NCI-H146 (cell line): ENCODE data around the gene PIAS1.

Experiments used
- DNase-seq: peaks from one replicate; lab custom pipeline; 2025; lab: John Stamatoyannopoulos, UW

The PIAS1 gene

DNA sequence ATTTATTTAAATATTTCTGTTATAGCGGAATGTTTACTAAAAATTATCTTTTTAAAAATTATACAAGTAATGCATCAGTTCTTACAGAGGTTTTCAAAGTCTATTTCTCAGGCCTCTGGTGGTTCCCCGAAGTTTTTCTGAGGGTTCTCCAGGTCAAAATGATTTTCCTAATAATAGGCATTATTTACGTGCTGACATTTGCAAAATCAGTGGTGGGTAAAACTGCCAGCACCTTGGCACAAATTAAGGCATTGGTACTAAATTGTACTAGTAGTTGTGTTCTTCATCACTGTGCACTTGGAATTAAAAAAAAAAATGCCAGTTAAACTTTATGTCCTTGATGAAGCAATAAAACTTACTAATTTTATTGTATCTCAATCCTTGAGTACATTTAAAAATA, 9.5 kb downstream of the PIAS1 start:
- DNase-seq, result no peak

DNA sequence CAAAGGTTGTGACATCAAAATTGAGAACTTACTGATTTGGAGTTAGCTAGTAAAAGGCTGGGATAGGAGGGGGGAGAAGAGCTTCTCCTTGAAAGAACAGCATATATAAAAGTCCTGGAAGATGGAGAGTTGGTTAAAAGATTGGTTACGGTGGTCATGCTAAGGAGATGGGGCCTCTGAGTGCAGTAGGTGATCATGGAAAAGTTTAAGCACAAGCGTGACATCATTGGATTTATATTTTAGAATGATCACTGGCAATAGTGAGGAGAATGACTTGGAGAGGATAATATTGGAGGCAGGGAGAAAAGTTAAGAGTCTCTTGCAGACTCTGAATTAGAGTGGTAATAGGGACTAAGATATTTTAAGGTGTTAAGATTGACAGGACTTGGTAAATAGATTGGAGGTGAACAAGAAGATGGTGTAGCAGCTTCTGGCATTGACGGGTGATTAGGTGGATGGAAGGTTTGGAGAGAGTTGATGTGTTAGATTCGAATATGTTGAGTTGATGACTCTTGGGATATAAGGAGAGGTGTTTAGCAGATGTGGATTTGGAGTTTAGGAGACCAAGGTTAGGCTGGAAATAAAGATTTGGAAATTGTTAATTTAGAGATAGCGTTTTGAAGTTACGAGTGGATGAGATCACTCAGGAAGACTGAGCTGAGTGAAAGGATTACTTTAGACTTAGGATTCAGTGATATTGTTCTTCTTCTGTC, 19.6 kb downstream of the PIAS1 start:
- DNase-seq, result no peak

- no peak for DNase-seq
Observed at GRCh38 chr15:68075764-68076385, 21.8 kb downstream of the PIAS1 start.

DNA sequence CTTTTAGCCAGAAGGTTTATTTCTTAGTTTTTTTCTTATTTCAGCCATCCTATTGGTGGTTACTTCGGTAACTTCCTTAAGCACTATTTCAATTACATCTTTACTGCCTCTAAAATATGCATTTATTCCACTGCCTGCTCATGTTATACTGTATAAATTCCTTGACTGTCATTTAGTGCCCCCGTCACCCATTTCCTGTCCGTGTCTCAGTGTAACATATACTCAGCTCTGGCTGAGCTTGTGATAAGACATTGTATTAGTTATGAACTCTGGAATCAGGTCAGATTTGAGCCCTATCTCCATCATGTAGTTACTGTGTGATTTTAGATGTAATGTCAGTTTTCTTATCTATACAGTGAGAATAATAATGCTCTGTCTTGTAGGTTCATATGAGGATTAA, 24.2 kb downstream of the PIAS1 start:
- DNase-seq, result no peak

DNA sequence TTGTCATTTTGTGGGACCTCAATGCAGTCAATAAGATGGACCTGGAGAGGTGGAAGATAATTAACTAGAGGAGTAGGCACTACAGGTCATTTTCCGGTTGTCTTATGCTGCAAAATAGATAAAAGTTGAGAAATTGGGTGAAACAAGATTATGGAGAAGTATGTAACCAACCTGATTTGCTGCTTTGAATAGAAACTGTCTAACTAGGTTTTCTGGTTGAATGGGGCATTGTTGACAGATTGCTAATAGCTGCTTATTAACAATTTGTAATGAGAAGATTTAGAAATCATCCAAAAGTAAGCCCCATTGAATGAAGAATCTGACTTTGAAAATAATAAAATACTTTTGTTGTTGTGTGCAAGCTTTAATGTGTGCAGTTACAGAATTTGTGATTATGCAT, 26.2 kb downstream of the PIAS1 start:
- no peak for DNase-seq

DNA sequence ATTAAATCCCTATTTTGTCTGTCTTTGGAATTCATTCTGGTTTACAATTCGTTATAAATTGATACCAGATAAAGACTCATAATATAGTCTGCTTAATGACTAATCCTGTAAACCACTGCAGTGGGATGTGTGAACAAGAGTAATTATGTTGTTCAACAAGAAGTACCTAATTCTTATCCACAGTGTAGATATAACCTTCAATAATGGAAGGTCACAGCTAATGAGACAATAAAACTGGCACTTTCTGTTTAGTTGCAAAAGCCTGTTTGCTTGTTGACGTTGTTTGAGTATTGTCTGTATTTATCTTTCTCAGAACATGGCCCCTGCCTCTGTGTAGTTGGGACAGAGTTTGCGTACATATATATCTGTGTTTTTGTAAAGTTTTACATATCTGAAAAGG, 26.7 kb downstream of the PIAS1 start:
- peak; percentile 9 for DNase-seq

DNA sequence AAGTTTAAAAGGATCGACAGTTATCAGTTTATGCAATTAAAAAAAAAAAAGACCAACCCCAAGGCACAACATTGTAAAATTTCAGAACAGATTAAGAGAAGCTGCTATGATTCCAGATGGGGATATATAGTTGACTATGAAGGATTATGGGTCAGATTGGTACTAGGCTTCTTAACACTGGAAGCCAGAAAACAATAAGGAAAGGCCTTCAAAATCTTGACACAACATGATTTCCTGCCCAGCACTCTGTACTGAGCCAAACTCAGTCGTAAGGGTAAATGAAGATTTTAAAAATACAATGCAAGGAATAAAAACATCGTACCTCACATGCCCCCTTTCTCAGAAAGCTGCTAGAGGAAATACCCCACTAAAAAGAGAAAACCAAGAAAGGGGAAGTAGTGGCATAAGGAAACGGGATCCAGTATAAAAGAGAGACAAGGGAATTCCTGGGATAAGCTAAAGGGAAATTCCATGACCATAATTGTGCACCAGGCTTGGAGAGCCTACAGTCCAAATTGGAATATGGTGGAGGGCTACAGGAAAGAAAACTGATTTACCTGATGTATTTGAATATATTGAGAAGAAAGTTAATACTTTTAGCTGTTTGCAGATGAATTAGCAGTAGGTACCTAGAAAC, 27.9 kb downstream of the PIAS1 start:
- no peak for DNase-seq

DNA sequence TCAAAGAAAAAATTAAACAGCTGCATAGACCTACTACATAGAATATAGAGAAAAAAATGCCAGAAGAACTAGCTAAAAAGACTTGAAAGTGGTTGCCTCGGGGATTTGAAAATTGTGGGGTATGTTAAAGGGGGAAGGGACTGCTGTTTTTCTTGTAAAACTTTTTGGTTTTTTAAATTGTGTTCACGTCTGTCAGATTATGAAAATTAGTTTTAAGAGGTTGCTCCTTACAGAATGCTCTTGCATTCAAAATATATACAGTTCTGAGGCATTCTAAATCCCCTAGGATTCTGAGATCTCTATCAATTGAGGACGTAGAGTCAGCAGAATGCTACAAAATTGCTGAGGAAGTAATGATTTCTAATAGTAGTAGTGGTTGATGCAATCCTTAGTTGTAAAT, 28.6 kb downstream of the PIAS1 start:
- no peak for DNase-seq

GRCh38 chr15:68083463-68083862, 29.3 kb downstream of the PIAS1 start:
- DNase-seq, result peak; percentile 7

GRCh38 chr15:68085052-68085451, 30.9 kb downstream of the PIAS1 start:
- no peak for DNase-seq

DNA sequence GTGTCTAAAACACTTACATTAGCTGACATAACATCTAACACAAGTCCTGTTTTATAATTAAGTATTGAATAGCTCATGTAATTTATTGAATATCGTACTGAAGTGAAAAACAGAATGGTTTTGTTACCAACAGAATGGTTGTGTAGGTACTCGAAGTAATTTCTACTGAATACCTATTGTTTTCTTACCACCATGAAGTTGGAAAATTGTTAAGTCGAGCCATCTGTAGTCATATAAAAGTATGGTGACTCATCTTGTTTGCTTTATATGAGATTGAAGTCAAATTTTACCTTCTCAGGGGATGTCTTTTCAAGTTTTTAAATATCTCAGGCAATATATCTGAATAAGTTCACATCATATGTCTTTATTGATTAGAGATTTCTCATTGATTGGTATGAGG, 37.6 kb downstream of the PIAS1 start:
- no peak for DNase-seq

DNA sequence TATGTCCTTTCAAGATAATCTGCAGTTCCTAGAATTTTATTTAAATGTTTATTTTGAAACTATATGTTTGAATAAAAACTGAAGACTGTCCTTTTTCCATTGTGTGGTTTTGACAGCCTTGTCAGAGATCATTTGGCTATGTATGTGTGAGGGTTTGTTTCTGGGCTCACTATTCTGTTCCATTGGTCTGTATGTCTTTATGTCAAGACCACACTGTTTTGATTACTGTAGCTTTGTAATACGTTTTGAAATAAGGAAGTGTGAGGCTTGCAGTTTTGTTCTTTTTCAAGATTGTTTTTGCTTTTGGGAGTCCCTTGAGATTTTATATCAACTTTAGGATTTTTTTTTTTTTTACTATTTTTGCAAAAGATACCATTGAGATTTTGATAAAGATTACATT, 42.0 kb downstream of the PIAS1 start:
- DNase-seq, result no peak

DNA sequence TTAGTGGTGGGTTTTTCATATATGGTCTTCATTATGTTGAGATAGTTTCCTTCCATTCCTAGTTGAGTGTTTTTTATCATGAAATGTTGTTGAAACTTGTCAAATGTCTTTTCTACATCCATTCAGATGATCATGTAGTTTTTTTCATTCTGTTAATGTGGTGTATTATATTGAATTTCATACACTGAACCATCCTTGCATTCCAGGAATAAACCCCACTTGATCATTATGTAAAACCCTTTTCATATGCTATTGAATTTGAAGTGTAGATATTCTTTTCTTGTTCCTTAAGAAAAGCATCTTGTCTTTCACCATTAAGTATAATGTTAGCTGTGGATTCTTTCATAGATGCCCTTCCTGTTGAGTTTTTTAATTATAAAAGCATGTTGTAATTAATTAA, 42.9 kb downstream of the PIAS1 start:
- DNase-seq, result no peak

- no peak for DNase-seq
Observed at GRCh38 chr15:68098465-68098864, 44.4 kb downstream of the PIAS1 start.

DNA sequence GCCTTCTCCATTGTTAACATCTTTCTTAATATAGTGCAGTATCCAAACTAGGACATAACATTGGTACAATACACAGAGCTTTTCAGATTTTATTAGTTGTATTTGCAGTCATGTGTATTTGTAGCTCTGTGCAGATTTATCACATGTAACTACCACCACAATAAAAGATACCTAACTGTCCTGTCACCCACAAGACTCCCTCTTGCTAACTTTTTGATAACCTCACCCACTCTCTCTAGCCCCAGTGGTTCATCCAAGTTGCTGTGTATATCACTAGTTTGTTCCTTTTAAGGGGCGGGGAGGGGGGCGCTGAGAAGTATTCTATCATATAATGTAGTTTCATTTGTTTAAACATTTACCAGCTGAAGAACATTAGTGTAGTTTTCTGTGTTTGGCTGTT, 46.1 kb downstream of the PIAS1 start:
- no peak for DNase-seq

GRCh38 chr15:68103603-68104002, 49.5 kb downstream of the PIAS1 start:
- DNase-seq, result no peak

DNA sequence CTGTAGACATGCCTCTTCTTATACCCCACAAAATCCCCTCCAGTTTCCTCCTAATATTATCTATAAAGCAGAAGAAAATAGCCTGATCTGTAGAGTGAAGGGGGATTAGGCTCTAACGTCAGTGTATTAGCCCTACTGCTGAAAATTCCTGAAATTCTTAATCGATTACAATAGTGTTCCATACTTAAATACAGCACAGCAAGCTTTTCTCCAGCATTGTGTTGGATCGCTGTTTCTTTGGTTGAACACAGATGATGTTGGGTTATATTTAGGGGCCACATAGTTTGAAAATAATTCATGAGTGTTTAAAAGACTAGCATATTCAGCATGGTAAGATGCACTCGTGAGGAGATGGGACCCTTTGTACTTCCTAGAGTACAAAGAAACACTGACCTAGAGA, 52.5 kb downstream of the PIAS1 start:
- DNase-seq, result no peak

GRCh38 chr15:68107142-68107541, 53.0 kb downstream of the PIAS1 start:
- no peak for DNase-seq

- DNase-seq, result no peak
Observed at GRCh38 chr15:68112706-68113105, 58.6 kb downstream of the PIAS1 start.

DNA sequence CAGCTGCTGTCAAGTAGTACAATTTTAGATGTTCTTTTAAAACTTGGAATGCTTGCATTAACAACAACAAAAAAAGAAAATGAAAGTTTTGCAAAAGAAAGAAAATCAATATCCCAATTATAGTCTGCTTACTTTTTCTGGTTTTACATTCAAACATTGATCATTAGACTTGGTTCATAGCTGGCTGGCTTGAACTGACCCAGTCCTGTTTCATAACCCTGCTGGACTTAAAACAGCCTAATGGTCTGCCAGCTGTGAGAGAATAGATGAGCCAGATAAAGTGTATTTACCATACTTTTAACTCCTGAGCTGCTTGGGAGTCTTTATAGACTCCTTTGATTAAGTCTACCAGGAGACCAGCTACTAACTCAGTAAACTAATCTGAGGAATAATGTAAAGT, 59.2 kb downstream of the PIAS1 start:
- DNase-seq, result peak; percentile 3

- DNase-seq, result no peak
Observed at GRCh38 chr15:68113751-68114150, 59.6 kb downstream of the PIAS1 start.

- no peak for DNase-seq
Observed at GRCh38 chr15:68114356-68114755, 60.2 kb downstream of the PIAS1 start.

DNA sequence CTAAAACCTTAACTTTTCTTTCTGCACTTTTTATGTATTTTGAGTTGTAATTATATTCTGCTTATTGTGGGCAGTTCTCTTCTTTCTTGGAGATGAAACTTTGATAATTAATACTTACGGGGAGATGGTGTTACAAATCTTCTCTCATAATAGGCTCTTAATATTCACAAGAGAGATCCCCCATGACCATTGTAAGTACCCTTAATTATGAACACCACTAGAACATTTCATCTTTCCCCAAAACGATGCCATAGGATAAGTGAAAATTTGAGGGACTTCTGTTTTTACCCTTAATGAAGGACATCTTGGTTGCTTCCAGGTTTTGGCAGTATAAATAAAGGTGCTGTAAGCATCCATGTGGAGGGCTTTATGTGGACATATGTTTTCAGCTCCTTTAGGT, 60.7 kb downstream of the PIAS1 start:
- no peak for DNase-seq

GRCh38 chr15:68124700-68125099, 70.6 kb downstream of the PIAS1 start:
- DNase-seq, result no peak
